Measurements from ENCODE around the gene TMEM209. TPM values are rescaled to one million over a fixed set of nuclear protein-coding genes. Genes with fewer than 3 reads are reported as not detected.
"Not testable (repeated sequence)": the region's sequence is repeated elsewhere in the genome, so short reads cannot be mapped to it uniquely, and the experiment has no call there.

The TMEM209 gene
- total and polyA plus RNA-seq, 12 donors, result 5.9 to 14.7 (median 12.5) TPM

DNA sequence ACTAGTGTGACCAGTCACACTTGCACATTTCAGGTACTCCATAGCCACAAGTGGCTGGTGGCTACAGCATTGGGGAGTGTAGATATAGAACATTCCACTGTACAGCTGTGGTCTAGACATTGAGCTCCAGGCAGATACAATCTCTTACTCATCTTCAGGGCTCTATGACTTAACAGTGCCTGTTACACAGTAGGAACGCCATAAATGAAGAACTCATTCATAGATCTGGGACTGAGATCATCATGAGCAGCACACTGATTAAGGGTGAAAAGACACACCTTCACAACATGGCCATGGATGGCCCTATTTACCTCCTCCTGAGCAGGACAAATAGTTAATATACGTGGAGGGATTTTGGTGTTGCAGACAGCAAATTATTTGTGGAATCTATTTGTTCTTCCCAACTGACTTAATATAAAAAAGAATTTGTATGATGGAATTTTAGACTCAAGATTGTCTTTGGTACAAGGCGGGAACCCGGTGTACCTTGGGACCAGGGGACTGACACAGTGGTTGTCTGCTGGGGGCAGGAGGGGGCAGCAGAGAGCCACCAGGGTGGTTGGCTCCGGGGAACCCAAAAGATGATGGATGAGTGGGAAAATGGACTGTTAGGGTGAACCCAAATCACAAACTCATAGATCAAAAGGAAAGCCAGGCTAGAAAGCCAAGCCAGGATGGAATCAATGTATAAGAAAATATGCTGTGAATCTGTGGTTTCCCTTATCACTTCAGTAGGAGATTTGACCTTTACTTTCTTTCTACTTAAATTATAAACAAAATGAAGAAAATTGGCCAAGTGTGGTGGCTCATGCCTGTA lies 37.2 kb upstream of the TMEM209 start:
- ATAC-seq, result peak in 6 of 8 donors; percentile 65 to 81 (median 79)
- TF ChIP-seq, protein P1, sequence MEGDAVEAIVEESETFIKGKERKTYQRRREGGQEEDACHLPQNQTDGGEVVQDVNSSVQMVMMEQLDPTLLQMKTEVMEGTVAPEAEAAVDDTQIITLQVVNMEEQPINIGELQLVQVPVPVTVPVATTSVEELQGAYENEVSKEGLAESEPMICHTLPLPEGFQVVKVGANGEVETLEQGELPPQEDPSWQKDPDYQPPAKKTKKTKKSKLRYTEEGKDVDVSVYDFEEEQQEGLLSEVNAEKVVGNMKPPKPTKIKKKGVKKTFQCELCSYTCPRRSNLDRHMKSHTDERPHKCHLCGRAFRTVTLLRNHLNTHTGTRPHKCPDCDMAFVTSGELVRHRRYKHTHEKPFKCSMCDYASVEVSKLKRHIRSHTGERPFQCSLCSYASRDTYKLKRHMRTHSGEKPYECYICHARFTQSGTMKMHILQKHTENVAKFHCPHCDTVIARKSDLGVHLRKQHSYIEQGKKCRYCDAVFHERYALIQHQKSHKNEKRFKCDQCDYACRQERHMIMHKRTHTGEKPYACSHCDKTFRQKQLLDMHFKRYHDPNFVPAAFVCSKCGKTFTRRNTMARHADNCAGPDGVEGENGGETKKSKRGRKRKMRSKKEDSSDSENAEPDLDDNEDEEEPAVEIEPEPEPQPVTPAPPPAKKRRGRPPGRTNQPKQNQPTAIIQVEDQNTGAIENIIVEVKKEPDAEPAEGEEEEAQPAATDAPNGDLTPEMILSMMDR (IDR thresholded peaks at IDR 0.05), result peak; percentile 53 to 91 (median 80)
- H3K9me3 ChIP-seq, result peaks cover 0 to 6% (median 0%) of the 10 kb centered on the region in 11 donors
- intact Hi-C loops (cut with DNase I), result loop anchor here in 7 of 10 donors (2.0 to 10.0 kb wide), 6 partner anchors 252 to 590 kb away; partner anchors contain the start of gene MEST (in 1 of the 7)
- peaks cover 0 to 13% (median 0%) of the 10 kb centered on the region in 9 donors for H3K4me1 ChIP-seq
- 38 to 43% methylated on average over 5 of the region's 5 CpGs for WGBS, 2 donors
- no peak overlapping the region for H3K27ac ChIP-seq
- no peaks in the 10 kb centered on the region for H3K27me3 ChIP-seq
- peak; percentile 49 to 63 for DNase-seq
- H3K4me3 ChIP-seq, result no peak overlapping the region
- no peaks in the 10 kb centered on the region for H3K36me3 ChIP-seq

DNA sequence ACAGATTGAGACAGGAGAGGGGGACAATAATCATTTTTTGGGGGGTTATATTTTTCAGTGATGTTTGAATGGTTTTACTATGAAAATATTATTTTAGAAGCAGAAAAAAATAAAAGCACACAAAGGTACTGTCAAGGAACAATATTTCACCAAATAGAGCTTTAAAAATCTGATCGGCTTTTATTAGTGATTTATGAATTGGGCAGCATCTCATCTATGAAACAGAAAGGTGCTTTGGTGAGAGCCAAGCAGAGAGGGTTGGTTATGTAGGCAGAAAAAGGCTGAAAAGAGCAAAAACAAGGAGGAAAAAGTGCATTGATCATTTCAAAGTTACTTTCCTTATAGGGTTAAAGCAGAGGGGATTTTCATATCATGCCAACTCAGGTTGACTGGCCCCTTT lies 35.0 kb upstream of the TMEM209 start:
- intact Hi-C loops (cut with DNase I), result loop anchor here in 6 of 10 donors (5.0 to 10.0 kb wide), 5 partner anchors 255 to 592 kb away; partner anchors contain the start of gene MEST (in 1 of the 6)
- TF ChIP-seq, protein P1 (IDR thresholded peaks at IDR 0.05), result no peak
- WGBS, 2 donors, result 95 to 97% methylated on average over 1 of the region's 1 CpG

DNA sequence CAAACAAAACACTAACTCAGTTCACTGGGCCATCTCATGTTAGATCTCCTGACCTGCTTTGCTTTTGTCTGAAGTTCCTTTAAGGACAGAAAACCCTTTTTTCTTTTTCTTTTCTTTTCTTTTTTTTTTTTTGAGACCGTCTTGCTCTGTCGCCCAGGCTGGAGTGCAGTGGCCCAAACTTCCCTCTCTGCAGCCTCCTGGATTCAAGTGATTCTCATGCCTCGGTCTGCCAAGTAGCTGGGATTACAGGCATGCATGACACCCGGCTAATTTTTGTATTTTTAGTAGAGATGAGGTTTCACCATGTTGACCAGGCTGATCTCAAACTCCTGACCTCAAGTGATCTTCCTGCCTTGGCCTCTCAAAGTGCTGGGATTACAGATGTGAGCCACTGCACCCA lies 31.2 kb upstream of the TMEM209 start:
- 78 to 81% methylated on average over 4 of the region's 4 CpGs for WGBS, 2 donors
- H3K27ac ChIP-seq; H3K4me3 ChIP-seq; H3K9me3 ChIP-seq; DNase-seq; ATAC-seq; intact Hi-C loops (cut with DNase I); H3K27me3 ChIP-seq; H3K4me1 ChIP-seq; H3K36me3 ChIP-seq: not testable (repeated sequence)

More for the DNA sequence above, 35.0 kb upstream of the TMEM209 start:
- Histone ChIP-seq H3K27me3 (no peaks in the 10 kb centered on the region), H3K4me3 (no peak overlapping the region), H3K27ac (no peak overlapping the region), H3K4me1 (peaks cover 0 to 13% (median 0%) of the 10 kb centered on the region in 9 donors), H3K9me3 (no peaks in the 10 kb centered on the region), H3K36me3 (no peaks in the 10 kb centered on the region)
- ATAC-seq, result no peak
- no peak for DNase-seq

DNA sequence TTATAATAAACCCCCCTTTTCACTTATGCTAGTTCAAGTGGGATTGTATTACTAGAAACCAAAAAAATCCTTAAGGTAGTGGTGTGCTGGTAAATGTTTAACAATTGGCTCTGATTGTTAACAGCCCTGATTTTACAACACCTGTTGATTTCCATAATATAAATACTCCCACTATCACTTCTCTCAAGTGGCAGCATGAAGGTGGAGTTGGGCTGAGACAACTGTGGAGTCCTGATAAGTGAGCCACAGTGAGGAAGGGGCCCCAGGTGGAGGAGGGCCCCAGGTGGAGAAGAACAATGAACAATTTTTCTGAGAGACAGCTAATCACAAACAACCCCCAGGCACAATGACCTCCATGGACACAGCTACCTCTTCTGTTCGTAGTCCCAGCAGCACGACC lies 28.9 kb upstream of the TMEM209 start:
- ATAC-seq, result no peak
- no peaks in the 10 kb centered on the region for H3K9me3 ChIP-seq

More for the DNA sequence above, 28.9 kb upstream of the TMEM209 start:
- TF ChIP-seq, protein P1 (IDR thresholded peaks at IDR 0.05), result no peak
- H3K4me1 ChIP-seq, result no peaks in the 10 kb centered on the region
- no peak for DNase-seq
- H3K36me3 ChIP-seq, result no peaks in the 10 kb centered on the region
- no peaks in the 10 kb centered on the region for H3K27me3 ChIP-seq
- no peak overlapping the region for H3K27ac ChIP-seq
- intact Hi-C loops (cut with DNase I), result no loop called here
- WGBS, 2 donors, result 89 to 92% methylated on average over 2 of the region's 2 CpGs
- no peak overlapping the region for H3K4me3 ChIP-seq
